Upper lobe of left lung (tissue), 6 donors: ENCODE measurements around the gene CCDC78. TPM values are rescaled to one million over a fixed set of nuclear protein-coding genes. Genes with fewer than 3 reads are reported as not detected.
A peak's percentile ranks its signal among the peaks of the same experiment; 100 is the strongest.
"Not testable (repeated sequence)": the region's sequence is repeated elsewhere in the genome, so short reads cannot be mapped to it uniquely, and the experiment has no call there.

Source experiments
- ATAC-seq, 2 donors: fragments of 200-7000 bp; cut with Tn5 transposase; one replicate each; pipeline ENCODE4 v1.9.1; 2022; ENCODE audit warnings: mild to moderate bottlenecking in 2 of 2, moderate library complexity in 2 of 2; ENCODE audit not compliant: low FRiP score in 2 of 2
- DNase-seq, 2 donors: peaks; one replicate each; pipeline ENCODE4 v3.0.0-alpha.2; 2019 to 2020
- H3K27ac ChIP-seq, 4 donors: fragments of 200-600 bp; sonication (generic); one replicate each; pipeline ENCODE4 v1.5.1; 2016 to 2019
- H3K27me3 ChIP-seq, 4 donors: fragments of 200-600 bp; sonication (generic); one replicate each; pipeline ENCODE4 v1.5.1; 2017 to 2019
- H3K36me3 ChIP-seq, 4 donors: fragments of 200-600 bp; sonication (generic); one replicate each; pipeline ENCODE4 v1.5.1; 2016 to 2019
- H3K4me1 ChIP-seq, 4 donors: fragments of 200-600 bp; sonication (generic); one replicate each; pipeline ENCODE4 v1.5.1; 2018 to 2019
- H3K4me3 ChIP-seq, 4 donors: fragments of 200-600 bp; sonication (generic); one replicate each; pipeline ENCODE4 v1.5.1; 2017 to 2019; ENCODE audit warnings: mild to moderate bottlenecking in 2 of 4, moderate library complexity in 1 of 4
- H3K9me3 ChIP-seq, 4 donors: fragments of 200-600 bp; sonication (generic); one replicate each; pipeline ENCODE4 v1.5.1; 2018 to 2019
- CTCF ChIP-seq, 6 experiments: fragments of 450-650 bp in 4 of 6; fragments of 200-600 bp in 2 of 6; sonication (generic) in 2 of 6; IDR thresholded peaks; one replicate each; pipeline ENCODE4 v1.5.1; 2016 to 2019; ENCODE audit warnings: antibody characterized with exemption in 6 of 6
- EP300 ChIP-seq, 4 donors: sonication (generic); formaldehyde crosslinking; IDR thresholded peaks; one replicate each; pipeline ENCODE4 v1.5.1; 2017; ENCODE audit warnings: antibody characterized with exemption in 4 of 4, control low read depth in 2 of 4
- POLR2A ChIP-seq, 4 donors: fragments of 450-650 bp; IDR thresholded peaks; one replicate each; pipeline ENCODE4 v1.5.1; 2016 to 2017; ENCODE audit warnings: antibody characterized with exemption in 4 of 4, mild to moderate bottlenecking in 2 of 4
- POLR2AphosphoS5 ChIP-seq, 2 donors: sonication (generic); formaldehyde crosslinking; IDR thresholded peaks; one replicate each; pipeline ENCODE4 v1.5.1; 2017; ENCODE audit warnings: antibody characterized with exemption in 2 of 2
- WGBS, 2 donors: methylation state at CpG; one replicate each; pipeline ENCODE4 v1.1.5; 2017 to 2018; 5-methylcytosine and 5-hydroxymethylcytosine counted together
- total RNA-seq, 6 donors: library from RNA; depleted of rRNA in 4 of 6; stranded (reverse); fragments of >200 nt in 4 of 6; gene quantifications; one replicate each; pipeline versions ENCODE4 v1.1.0 to v1.2.1, GENCODE V29; 2016 to 2021
- donor health status: DM: no; HTN: no; CAD: no; lungs with moderate emphysema.
- donor health status: DM: no; HTN: yes; CAD: no; lungs with severe emphysema.

The CCDC78 gene
- total RNA-seq, 6 donors from 2014 or later: 3.5 to 69.1 (median 23.3) TPM

- WGBS, 2 donors: 76% methylated on average over 9 to 21 of the region's 21 CpGs
Measured at GRCh38 chr16:743794-744500, 17.7 kb upstream of the CCDC78 start.

GRCh38 chr16:742894-743293 is 16.7 kb upstream of the CCDC78 start:
- H3K9me3 ChIP-seq, H3K4me3 ChIP-seq, H3K27me3 ChIP-seq, ATAC-seq, H3K36me3 ChIP-seq, H3K27ac ChIP-seq, DNase-seq: not testable (repeated sequence)
- WGBS, 2 donors: 80 to 81% methylated on average over 14 of the region's 14 CpGs
- H3K4me1 ChIP-seq: peaks cover 13 to 17% (median 13%) of the 10 kb centered on the region in 4 donors

More at GRCh38 chr16:743794-744500, 17.7 kb upstream of the CCDC78 start:
- TF ChIP-seq POLR2A (IDR thresholded peaks at IDR 0.05): no peak
- TF ChIP-seq POLR2AphosphoS5 (IDR thresholded peaks at IDR 0.05): no peak
- no peak for TF ChIP-seq EP300 (IDR thresholded peaks at IDR 0.05)
- no peak for TF ChIP-seq CTCF (IDR thresholded peaks at IDR 0.05)
- no peak overlapping the region for H3K27ac ChIP-seq
- ATAC-seq (no peak), DNase-seq (peak in 1 of 2 donors; percentile 72)
- H3K27me3 ChIP-seq: no peaks in the 10 kb centered on the region
- no peaks in the 10 kb centered on the region for H3K9me3 ChIP-seq
- peaks cover 13 to 17% (median 13%) of the 10 kb centered on the region in 4 donors for H3K4me1 ChIP-seq
- H3K4me3 ChIP-seq: no peak overlapping the region
- H3K36me3 ChIP-seq: no peaks in the 10 kb centered on the region

GRCh38 chr16:741986-742629 is 15.9 kb upstream of the CCDC78 start:
- TF ChIP-seq POLR2AphosphoS5 (IDR thresholded peaks at IDR 0.05) (no peak), EP300 (IDR thresholded peaks at IDR 0.05) (no peak), POLR2A (IDR thresholded peaks at IDR 0.05) (no peak), CTCF (IDR thresholded peaks at IDR 0.05) (no peak)
- DNase-seq: peak in 1 of 2 donors; percentile 74
- peaks cover 13 to 17% (median 13%) of the 10 kb centered on the region in 4 donors for H3K4me1 ChIP-seq
- no peak overlapping the region for H3K4me3 ChIP-seq
- H3K27me3 ChIP-seq: no peaks in the 10 kb centered on the region
- H3K36me3 ChIP-seq: peaks cover 0 to 14% (median 6%) of the 10 kb centered on the region in 4 donors
- no peaks in the 10 kb centered on the region for H3K9me3 ChIP-seq
- 89 to 90% methylated on average over 11 to 14 of the region's 15 CpGs for WGBS, 2 donors
- no peak overlapping the region for H3K27ac ChIP-seq
- no peak for ATAC-seq

GRCh38 chr16:740764-741505 is 14.7 kb upstream of the CCDC78 start, which contains the start of gene CIAO3:
Gene CIAO3, minus strand, starts transcription at chr16:740997. Its CDS starts 12 bp downstream, at chr16:740985.
- 0 to 2% methylated on average over 7 to 26 of the region's 79 CpGs for WGBS, 2 donors
- Histone ChIP-seq H3K27me3 (no peaks in the 10 kb centered on the region), H3K36me3 (peaks cover 0 to 26% (median 18%) of the 10 kb centered on the region in 4 donors), H3K4me1 (peaks cover 13 to 17% (median 13%) of the 10 kb centered on the region in 4 donors), H3K27ac (peak within 1 kb of the TSS; percentile 8 to 82 (median 66)), H3K4me3 (peak within 1 kb of the TSS; percentile 72 to 99 (median 88)), H3K9me3 (no peaks in the 10 kb centered on the region)
- ATAC-seq: peak; percentile 91 to 96
- DNase-seq: peak; percentile 88 to 99
- TF ChIP-seq CTCF (IDR thresholded peaks at IDR 0.05) (peak; percentile 93 to 100 (median 98)), EP300 (IDR thresholded peaks at IDR 0.05) (peak in 1 of 4 donors; percentile 98), POLR2AphosphoS5 (IDR thresholded peaks at IDR 0.05) (peak; percentile 100), POLR2A (IDR thresholded peaks at IDR 0.05) (peak in 2 of 4 donors; percentile 68 to 86)

- ATAC-seq (peak in 1 of 2 donors; percentile 25), DNase-seq (peak in 1 of 2 donors; percentile 88)
- 0% methylated on average over 13 of the region's 22 CpGs; no CpG with 5 or more reads in 1 of the 2 donors for WGBS, 2 donors
- peaks cover 0 to 31% (median 21%) of the 10 kb centered on the region in 4 donors for H3K36me3 ChIP-seq
- no peaks in the 10 kb centered on the region for H3K9me3 ChIP-seq
- H3K27me3 ChIP-seq: no peaks in the 10 kb centered on the region
- peaks cover 13 to 17% (median 13%) of the 10 kb centered on the region in 4 donors for H3K4me1 ChIP-seq
- no peak for TF ChIP-seq POLR2AphosphoS5 (IDR thresholded peaks at IDR 0.05)
- H3K27ac ChIP-seq: peak overlapping the region; percentile 8 to 82 (median 66)
- peak overlapping the region; percentile 72 to 99 (median 88) for H3K4me3 ChIP-seq
Measured at GRCh38 chr16:740459-740763, 14.2 kb upstream of the CCDC78 start.
